SK-N-MC (cell line): ENCODE data around the gene ZNF831.

Source experiments
- EZH2 ChIP-seq: fragments of 200-600 bp; sonication (generic); IDR thresholded peaks from one replicate; pipeline ENCODE4 v1.6.1; 2017; ENCODE audit warnings: antibody characterized with exemption
- FOXP2 ChIP-seq: optimal IDR thresholded peaks from 2 replicates; pipeline ENCODE3; 2011; ENCODE audit warnings: mild to moderate bottlenecking, moderate library complexity; ENCODE audit not compliant: insufficient read depth; ENCODE audit errors: extremely low read length, control extremely low read depth
- POLR2AphosphoS5 ChIP-seq: IDR thresholded peaks from 2 replicates; pipeline ENCODE4 v1.6.1; 2012; ENCODE audit warnings: mild to moderate bottlenecking, low read depth, low read length, borderline replicate concordance

DNA sequence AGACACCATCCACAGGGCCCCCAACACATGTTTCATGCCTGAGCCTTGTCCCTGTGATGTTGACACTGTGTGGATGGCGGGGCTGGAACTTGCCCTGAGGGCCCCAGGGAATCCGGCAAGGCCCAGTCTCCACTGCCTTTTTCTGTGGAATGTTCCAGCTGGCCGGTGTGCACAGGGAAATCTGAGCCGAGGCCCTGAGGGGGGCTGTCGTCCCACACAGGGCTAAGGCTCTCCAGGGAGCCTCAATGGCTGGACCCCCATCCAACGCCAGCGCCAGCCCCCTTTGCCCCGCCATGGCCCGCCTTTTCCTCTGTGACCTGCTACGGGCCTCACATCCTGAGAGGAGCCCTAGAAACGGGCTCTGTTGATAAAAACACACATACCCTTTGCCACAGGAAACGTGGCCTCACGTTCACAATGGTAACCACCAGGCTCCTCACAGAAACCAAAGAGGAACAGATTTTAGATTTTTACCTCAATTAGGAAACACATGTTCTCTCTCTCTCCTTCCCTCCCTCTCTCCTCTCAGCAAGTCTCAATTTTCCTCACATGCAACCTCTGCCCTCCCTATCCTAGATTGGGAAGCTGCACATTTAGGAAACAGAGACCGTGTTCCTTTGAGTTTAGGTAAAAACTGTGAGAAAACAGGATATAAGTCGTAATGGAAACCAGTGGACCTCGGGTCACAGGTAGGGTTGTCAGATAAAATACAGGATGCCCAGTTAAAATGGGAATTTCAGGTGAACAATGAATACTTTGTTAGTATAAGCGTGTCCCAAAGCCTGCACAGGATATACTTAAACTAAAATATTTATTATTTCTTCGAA is 13.7 kb upstream of the ZNF831 start:
- no peak for TF ChIP-seq EZH2
- TF ChIP-seq POLR2AphosphoS5: no peak
- no peak for TF ChIP-seq FOXP2
